Measurements from ENCODE around the gene TMEM92.
"Not testable (repeated sequence)": the region's sequence is repeated elsewhere in the genome, so short reads cannot be mapped to it uniquely, and the experiment has no call there.

Gene TMEM92

GRCh38 chr17:50311483-50311882 lies 37.2 kb downstream of the TMEM92 start:
- no peak for TF ChIP-seq CTCF (IDR thresholded peaks at IDR 0.05; ENCODE audit: borderline replicate concordance, control extremely low read depth, extremely low read depth, insufficient read depth, missing control alignments)
- DNase-seq (ENCODE audit: low spot score): no peak
- in situ Hi-C loops (cut with MboI; ENCODE audit: low sequenced_read_pairs, unreplicated experiment): no loop called here

DNA sequence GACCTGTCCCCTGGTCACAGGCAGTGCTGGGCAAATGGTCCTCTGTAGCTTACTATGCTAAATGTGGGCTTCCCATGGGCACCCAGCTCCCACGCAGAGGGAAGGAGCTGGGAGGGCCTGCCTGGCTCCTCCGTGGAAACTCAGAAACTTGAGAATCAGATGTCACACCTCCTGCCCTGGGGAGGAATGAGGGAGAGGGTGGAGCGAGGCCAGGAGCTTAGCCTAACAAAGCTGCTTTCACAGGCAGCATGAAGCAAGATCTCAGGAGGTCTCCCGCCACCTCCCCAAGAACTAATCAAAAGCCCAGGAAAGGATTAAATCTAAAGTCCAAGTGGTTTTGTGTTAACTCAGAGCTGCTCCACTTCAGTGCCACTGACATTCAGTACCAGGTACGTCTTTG lies 38.0 kb downstream of the TMEM92 start:
- no peak for TF ChIP-seq CTCF (IDR thresholded peaks at IDR 0.05; ENCODE audit: borderline replicate concordance, control extremely low read depth, extremely low read depth, insufficient read depth, missing control alignments)
- no peak for DNase-seq (ENCODE audit: low spot score)
- in situ Hi-C loops (cut with MboI; ENCODE audit: low sequenced_read_pairs, unreplicated experiment): no loop called here

DNA sequence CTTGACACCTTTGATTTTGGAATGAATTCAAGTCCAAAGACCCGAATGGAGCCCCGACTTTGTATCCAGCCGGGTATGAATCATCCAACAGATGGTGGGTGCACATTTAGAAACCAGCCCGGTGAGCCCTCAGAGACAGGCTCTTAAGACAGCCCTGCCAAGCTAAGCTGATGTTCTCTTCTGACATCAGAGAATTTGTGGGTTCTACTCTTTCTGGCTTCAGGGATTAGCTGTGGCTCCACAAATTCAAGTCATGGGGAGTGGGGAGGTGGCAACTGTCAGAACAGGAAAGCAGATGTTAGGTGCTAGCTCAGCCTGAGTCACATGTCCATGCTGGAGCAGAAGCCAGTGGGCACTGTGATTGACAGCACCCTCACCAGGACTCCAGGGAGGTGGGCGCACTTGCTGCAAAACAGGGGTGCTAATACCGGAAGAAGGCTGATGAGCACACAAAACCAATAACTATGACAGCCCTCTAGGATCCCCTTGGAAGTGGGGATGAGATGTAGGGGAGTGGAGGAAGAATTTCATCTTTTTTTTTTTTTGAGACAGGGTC lies 40.3 kb downstream of the TMEM92 start:
- in situ Hi-C loops (cut with MboI; ENCODE audit: low sequenced_read_pairs, unreplicated experiment): no loop called here
- no peak for DNase-seq (ENCODE audit: low spot score)
- TF ChIP-seq CTCF (IDR thresholded peaks at IDR 0.05; ENCODE audit: borderline replicate concordance, control extremely low read depth, extremely low read depth, insufficient read depth, missing control alignments): no peak

DNA sequence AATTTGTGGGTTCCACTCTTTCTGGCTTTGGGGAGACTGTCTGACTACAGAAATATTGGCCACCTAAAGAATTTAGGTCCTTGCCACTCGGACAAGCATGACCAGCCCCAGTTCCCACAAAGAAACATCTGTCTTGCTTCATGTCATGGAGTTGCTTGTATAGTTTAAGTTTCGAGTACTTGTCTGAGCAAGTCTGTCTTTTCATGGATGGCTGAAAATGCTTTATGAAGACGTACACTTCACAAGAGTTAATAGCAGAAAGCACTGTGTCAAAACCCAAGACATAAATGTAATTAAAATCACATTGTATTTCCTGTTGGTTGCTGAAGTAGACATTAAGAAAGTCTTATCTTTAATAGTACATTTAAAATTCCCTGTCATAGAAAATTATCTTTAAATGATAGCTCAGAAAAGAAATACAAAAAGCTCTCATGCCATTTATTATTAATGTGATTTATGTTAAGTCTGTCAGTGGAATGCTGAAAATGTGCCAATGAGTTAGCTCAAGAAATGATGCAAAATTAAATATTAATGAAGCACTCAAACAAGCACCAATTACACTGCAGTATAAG lies 41.8 kb downstream of the TMEM92 start:
- in situ Hi-C loops (cut with MboI; ENCODE audit: low sequenced_read_pairs, unreplicated experiment): no loop called here
- TF ChIP-seq CTCF (IDR thresholded peaks at IDR 0.05; ENCODE audit: borderline replicate concordance, control extremely low read depth, extremely low read depth, insufficient read depth, missing control alignments): no peak
- DNase-seq (ENCODE audit: low spot score): no peak

- DNase-seq (ENCODE audit: low spot score); in situ Hi-C loops (cut with MboI; ENCODE audit: low sequenced_read_pairs, unreplicated experiment): not testable (repeated sequence)
These were observed 42.4 kb downstream of the TMEM92 start for GRCh38 chr17:50316660-50317059.

GRCh38 chr17:50317121-50317520 lies 42.9 kb downstream of the TMEM92 start:
- no peak for DNase-seq (ENCODE audit: low spot score)
- in situ Hi-C loops (cut with MboI; ENCODE audit: low sequenced_read_pairs, unreplicated experiment): no loop called here

More at GRCh38 chr17:50317121-50317520, 42.9 kb downstream of the TMEM92 start:
- no peak for TF ChIP-seq CTCF (IDR thresholded peaks at IDR 0.05; ENCODE audit: borderline replicate concordance, control extremely low read depth, extremely low read depth, insufficient read depth, missing control alignments)
